Esophagus squamous epithelium (tissue), 4 donors: ENCODE results near the gene MAP2K5.

ENCODE experiments used
- POLR2A ChIP-seq, 4 donors: fragments of 450-650 bp; IDR thresholded peaks; one replicate each; pipeline ENCODE4 v1.6.1; 2017; ENCODE audit warnings: antibody characterized with exemption in 4 of 4, mild to moderate bottlenecking in 4 of 4, moderate library complexity in 3 of 4
- TF ChIP-seq, protein P1 (sequence below), 6 experiments: fragments of 450-650 bp in 4 of 6; fragments of 200-600 bp in 2 of 6; sonication (generic) in 2 of 6; IDR thresholded peaks; one replicate each; pipeline ENCODE4 v1.5.1; 2016 to 2019; ENCODE audit warnings: antibody characterized with exemption in 6 of 6, mild to moderate bottlenecking in 4 of 6, moderate library complexity in 4 of 6

- TF ChIP-seq, protein P1, sequence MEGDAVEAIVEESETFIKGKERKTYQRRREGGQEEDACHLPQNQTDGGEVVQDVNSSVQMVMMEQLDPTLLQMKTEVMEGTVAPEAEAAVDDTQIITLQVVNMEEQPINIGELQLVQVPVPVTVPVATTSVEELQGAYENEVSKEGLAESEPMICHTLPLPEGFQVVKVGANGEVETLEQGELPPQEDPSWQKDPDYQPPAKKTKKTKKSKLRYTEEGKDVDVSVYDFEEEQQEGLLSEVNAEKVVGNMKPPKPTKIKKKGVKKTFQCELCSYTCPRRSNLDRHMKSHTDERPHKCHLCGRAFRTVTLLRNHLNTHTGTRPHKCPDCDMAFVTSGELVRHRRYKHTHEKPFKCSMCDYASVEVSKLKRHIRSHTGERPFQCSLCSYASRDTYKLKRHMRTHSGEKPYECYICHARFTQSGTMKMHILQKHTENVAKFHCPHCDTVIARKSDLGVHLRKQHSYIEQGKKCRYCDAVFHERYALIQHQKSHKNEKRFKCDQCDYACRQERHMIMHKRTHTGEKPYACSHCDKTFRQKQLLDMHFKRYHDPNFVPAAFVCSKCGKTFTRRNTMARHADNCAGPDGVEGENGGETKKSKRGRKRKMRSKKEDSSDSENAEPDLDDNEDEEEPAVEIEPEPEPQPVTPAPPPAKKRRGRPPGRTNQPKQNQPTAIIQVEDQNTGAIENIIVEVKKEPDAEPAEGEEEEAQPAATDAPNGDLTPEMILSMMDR (IDR thresholded peaks at IDR 0.05) = no peak
- no peak for TF ChIP-seq POLR2A (IDR thresholded peaks at IDR 0.05)
Observed at GRCh38 chr15:67549736-67550135, 7.2 kb downstream of the MAP2K5 start.
